Right ventricle myocardium inferior (tissue), 1 donor: ENCODE results near the gene NHEJ1. TPM values are rescaled to one million over a fixed set of nuclear protein-coding genes. Genes with fewer than 3 reads are reported as not detected.

ENCODE experiments used
- ATAC-seq: fragments of 200-7000 bp; cut with Tn5 transposase; one replicate; pipeline ENCODE4 v1.9.1; 2020; ENCODE audit warnings: mild to moderate bottlenecking, moderate library complexity
- DNase-seq: peaks from one replicate; pipeline ENCODE4 v3.0.0; 2021; ENCODE audit errors: missing footprints
- intact Hi-C: fragments of 100-400 bp; cut with DNase I; formaldehyde crosslinking; loops from one replicate; pipeline ENCODE4 v1.11.0; 2022
- total RNA-seq: library from RNA; stranded (reverse); fragmentation: NEBNext Ultra II Directional; extraction: Animal tissue kit (Norgen Biotek cat#: 25700); gene quantifications from one replicate; pipeline ENCODE4 v1.2.1, GENCODE V29; 2021
- donor health status: DM: no; HTN: yes; CAD: no; lungs with severe emphysema.

Gene NHEJ1
- total RNA-seq, 1 donor from 2014 or later: 9.7 TPM

GRCh38 chr2:219186754-219187456 is 26.3 kb upstream of the NHEJ1 start:
- no peak for ATAC-seq
- DNase-seq: no peak
- intact Hi-C loops: no loop called here

GRCh38 chr2:219184121-219184520 is 23.5 kb upstream of the NHEJ1 start:
- intact Hi-C loops: no loop called here
- ATAC-seq: no peak

GRCh38 chr2:219183151-219183772 is 22.6 kb upstream of the NHEJ1 start:
- intact Hi-C loops: no loop called here
- no peak for ATAC-seq
- no peak for DNase-seq

More at GRCh38 chr2:219184121-219184520, 23.5 kb upstream of the NHEJ1 start:
- no peak for DNase-seq

GRCh38 chr2:219182331-219183150 is 21.9 kb upstream of the NHEJ1 start:
- intact Hi-C loops: no loop called here
- DNase-seq (no peak), ATAC-seq (no peak)

- ATAC-seq (no peak), DNase-seq (no peak)
- intact Hi-C loops: no loop called here
Observed at GRCh38 chr2:219181531-219181930, 20.9 kb upstream of the NHEJ1 start.

- intact Hi-C loops: no loop called here
- no peak for DNase-seq
- ATAC-seq: no peak
Observed at GRCh38 chr2:219180961-219181360, 20.3 kb upstream of the NHEJ1 start.

GRCh38 chr2:219179601-219180465 is 19.2 kb upstream of the NHEJ1 start:
- DNase-seq (no peak), ATAC-seq (no peak)
- intact Hi-C loops: loop anchor here (5.0 kb wide), 1 partner anchor 207 kb away; the partner anchor contains the start of gene DNPEP

- ATAC-seq (peak; percentile 0), DNase-seq (peak; percentile 83)
- intact Hi-C loops: loop anchor here (5.0 kb wide), 1 partner anchor 209 kb away; the partner anchor contains the start of gene DNPEP
Observed at GRCh38 chr2:219178377-219179175, 18.0 kb upstream of the NHEJ1 start.

- intact Hi-C loops: loop anchor here (1.0 to 5.0 kb wide), 5 partner anchors 17 to 210 kb away; partner anchors contain the start of genes DNAJB2, DNPEP, NHEJ1 and TUBA4A
- ATAC-seq (peak; percentile 82), DNase-seq (peak; percentile 91)
Observed at GRCh38 chr2:219177552-219178376, 17.1 kb upstream of the NHEJ1 start, which contains the start of gene RETREG2. Gene RETREG2 (plus strand): TSS chr2:219178275. CDS start chr2:219178353, 78 bp downstream.

GRCh38 chr2:219176818-219177551 is 16.4 kb upstream of the NHEJ1 start, which contains the start of gene CNPPD1:
Gene CNPPD1 (minus strand): TSS chr2:219176925. CDS start chr2:219176828, 97 bp downstream.
- intact Hi-C loops: loop anchor here (1.0 to 5.0 kb wide), 5 partner anchors 17 to 210 kb away; partner anchors contain the start of genes DNAJB2, DNPEP, NHEJ1 and TUBA4A
- peak; percentile 96 for DNase-seq
- peak; percentile 94 for ATAC-seq

GRCh38 chr2:219175928-219176817 is 15.6 kb upstream of the NHEJ1 start:
- peak; percentile 76 for DNase-seq
- intact Hi-C loops: loop anchor here (2.0 to 5.0 kb wide), 4 partner anchors 31 to 211 kb away; partner anchors contain the start of genes DNAJB2, DNPEP, TUBA4A and TUBA4B
- ATAC-seq: peak; percentile 38

- no peak for DNase-seq
- intact Hi-C loops: loop anchor here (5.0 kb wide), 1 partner anchor 212 kb away; the partner anchor contains the start of gene DNPEP
- ATAC-seq: no peak
Observed at GRCh38 chr2:219175486-219175885, 14.9 kb upstream of the NHEJ1 start.

GRCh38 chr2:219174801-219175200 is 14.2 kb upstream of the NHEJ1 start:
- ATAC-seq: no peak
- DNase-seq: no peak
- intact Hi-C loops: loop anchor here (5.0 kb wide), 1 partner anchor 212 kb away; the partner anchor contains the start of gene DNPEP

GRCh38 chr2:219174146-219174545 is 13.5 kb upstream of the NHEJ1 start:
- ATAC-seq: no peak
- intact Hi-C loops: no loop called here
- DNase-seq: no peak

- no peak for ATAC-seq
- DNase-seq: no peak
- intact Hi-C loops: no loop called here
Observed at GRCh38 chr2:219173176-219173575, 12.6 kb upstream of the NHEJ1 start.
